Panc1 (cell line): ENCODE data around the gene TINAGL1. TPM values are rescaled to one million over a fixed set of nuclear protein-coding genes. Genes with fewer than 3 reads are reported as not detected.

Experiments used
- ATAC-seq: fragments of 200-7000 bp; cut with Tn5 transposase; 2 replicates; pipeline ENCODE4 v1.9.1; 2020; ENCODE audit warnings: mild to moderate bottlenecking, moderate library complexity
- BruUV-seq: library from RNA; stranded (reverse); fragments of 400-500 nt; replicated peaks from 2 replicates; lab custom pipeline; 2021; lab: Mats Ljungman, UMichigan
- CTCF ChIA-PET: fragments of 300-600 bp; sonication (Branson Sonifier 250); formaldehyde crosslinking; loops from one replicate; lab custom pipeline; 2022; ENCODE audit warnings: antibody characterized with exemption; lab: Charles Lee
- POLR2A ChIA-PET: fragments of 300-600 bp; sonication (Branson Sonifier 250); formaldehyde crosslinking; loops from one replicate; lab custom pipeline; 2022; ENCODE audit warnings: antibody characterized with exemption; lab: Charles Lee
- DNase-seq: peaks from one replicate; pipeline ENCODE4 v3.0.0-alpha.2; 2010; ENCODE audit warnings: low read depth, low spot score
- H3K27ac ChIP-seq: 2 replicates; pipeline ENCODE4 v1.5.1; 2011; ENCODE audit warnings: mild to moderate bottlenecking, low read length, inconsistent platforms
- H3K27me3 ChIP-seq: fragments of 200-500 bp; sonication (Bioruptor generic); 2 replicates; pipeline ENCODE4 v1.6.0; 2014; ENCODE audit warnings: low read length, inconsistent platforms; ENCODE audit not compliant: control insufficient read depth, insufficient read depth
- H3K36me3 ChIP-seq: fragments of 200-500 bp; sonication (Bioruptor generic); 2 replicates; pipeline ENCODE4 v1.5.1; 2014; ENCODE audit warnings: inconsistent platforms, mild to moderate bottlenecking, low read length, moderate library complexity; ENCODE audit not compliant: control insufficient read depth, insufficient read depth
- H3K4me1 ChIP-seq: 2 replicates; pipeline ENCODE4 v1.5.1; 2011; ENCODE audit warnings: inconsistent platforms, mild to moderate bottlenecking, low read length, moderate library complexity; ENCODE audit not compliant: control insufficient read depth, insufficient read depth
- H3K4me3 ChIP-seq, 2 experiments: 2 replicates each; pipeline ENCODE4 v1.5.1; 2011 to 2012; ENCODE audit warnings: low read depth in 2 of 2, low read length in 2 of 2, mild to moderate bottlenecking in 2 of 2, inconsistent platforms in 1 of 2, moderate library complexity in 1 of 2
- H3K9me3 ChIP-seq: fragments of 200-500 bp; sonication (Bioruptor generic); 2 replicates; pipeline ENCODE4 v1.5.1; 2014; ENCODE audit warnings: low read depth, mild to moderate bottlenecking, inconsistent platforms, low read length, moderate library complexity; ENCODE audit not compliant: control insufficient read depth, insufficient read depth
- CTCF ChIP-seq: fragments of 450-650 bp; IDR thresholded peaks from 2 replicates; pipeline ENCODE4 v1.5.1; 2017; ENCODE audit warnings: mild to moderate bottlenecking
- POLR2AphosphoS5 ChIP-seq: IDR thresholded peaks from 2 replicates; pipeline ENCODE4 v1.6.1; 2012; ENCODE audit warnings: mild to moderate bottlenecking, low read depth, low read length, moderate library complexity
- REST ChIP-seq, 2 experiments: IDR thresholded peaks; 2 replicates each; pipeline ENCODE4 v1.6.1; 2011 to 2012; ENCODE audit warnings: low read depth in 2 of 2, control low read depth in 1 of 2, low read length in 1 of 2, mild to moderate bottlenecking in 1 of 2, moderate library complexity in 1 of 2; ENCODE audit not compliant: insufficient read depth in 1 of 2
- SIN3A ChIP-seq: IDR thresholded peaks from 2 replicates; pipeline ENCODE4 v1.6.1; 2012; ENCODE audit warnings: low read depth, mild to moderate bottlenecking, low read length, moderate library complexity, borderline replicate concordance; ENCODE audit not compliant: insufficient read depth
- TCF7L2 ChIP-seq: IDR thresholded peaks from 2 replicates; pipeline ENCODE4 v1.6.1; 2011; ENCODE audit warnings: mild to moderate bottlenecking, low read depth, low read length, inconsistent platforms
- in situ Hi-C: cut with HindIII; loops from 2 replicates; pipeline ENCODE4 v1.10.0; 2016; ENCODE audit warnings: low sequenced_read_pairs, low pct_unique_long_range_greater_than_20kb
- intact Hi-C: fragments of 100-400 bp; cut with micrococcal nuclease; formaldehyde crosslinking; loops from one replicate; pipeline ENCODE4 v1.10.0; 2022; ENCODE audit not compliant: unreplicated experiment
- total RNA-seq: library from RNA; stranded (reverse); gene quantifications from one replicate; pipeline ENCODE4 v1.2.1, GENCODE V29; 2021; ENCODE audit not compliant: unreplicated experiment

The TINAGL1 gene
- total RNA-seq, 1 experiment from 2014 or later: 6.1 TPM

- Histone ChIP-seq H3K27ac (0 out of 2 replicates have a peak overlapping the region, but pooled peaks have one; percentile 3), H3K9me3 (no peaks in the 10 kb centered on the region), H3K4me1 (peaks cover 3% of the 10 kb centered on the region; the same call in 1 of the 2 replicates), H3K36me3 (no peaks in the 10 kb centered on the region), H3K27me3 (no peaks in the 10 kb centered on the region), H3K4me3 (peak overlapping the region; percentile 35 to 53; a peak in 3 of 4 replicates)
- POLR2A ChIA-PET: interaction anchor here (0.6 kb wide), 1 partner anchor 95 kb away, joined by 5 read pairs; the partner anchor contains the start of gene PEF1
- in situ Hi-C loops (no loop called here), intact Hi-C loops (loop anchor here (2.0 kb wide), 1 partner anchor 153 kb away; no protein-coding TSS in a partner anchor)
- CTCF ChIA-PET: interaction anchor here (0.6 to 1.8 kb wide), 8 partner anchors 39 to 364 kb away, joined by 3 to 17 read pairs (median 6); no protein-coding TSS in a partner anchor
- BruUV-seq: no TSS peak
- no peak for DNase-seq
- no peak for TF ChIP-seq REST (IDR thresholded peaks at IDR 0.05; ENCODE audit: insufficient read depth in 1 of 2, low read depth in 2 of 2, low read length in 1 of 2)
- no peak for TF ChIP-seq TCF7L2
- no peak for TF ChIP-seq POLR2AphosphoS5
- no peak for TF ChIP-seq CTCF
- no peak for TF ChIP-seq SIN3A
- peak; percentile 15; the same call in 1 of the 2 replicates for ATAC-seq
Observed at GRCh38 chr1:31549809-31550620, 26.3 kb upstream of the TINAGL1 start.

DNA sequence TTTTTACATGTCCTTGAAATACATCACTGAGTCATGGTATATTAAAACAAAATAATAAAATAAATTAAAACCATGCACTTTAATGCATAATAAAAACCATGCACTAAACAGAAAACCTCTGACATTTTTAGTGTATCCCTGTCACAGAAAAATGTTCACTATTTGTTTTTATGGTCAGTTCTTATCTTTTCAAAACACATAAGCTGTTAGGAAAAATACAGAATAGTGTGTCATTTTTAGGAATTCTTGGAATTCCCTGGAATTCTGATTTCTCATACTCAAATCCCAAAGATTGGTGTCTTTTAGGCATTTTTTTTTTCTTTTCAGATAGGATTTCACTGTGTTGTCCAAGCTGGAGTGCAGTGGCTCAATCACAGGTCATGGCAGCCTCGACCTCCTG is 25.1 kb upstream of the TINAGL1 start:
- intact Hi-C loops (no loop called here), in situ Hi-C loops (no loop called here)
- ATAC-seq (no peak), DNase-seq (no peak)
- H3K27ac ChIP-seq: no peak overlapping the region
- no peak for TF ChIP-seq REST (IDR thresholded peaks at IDR 0.05; ENCODE audit: insufficient read depth in 1 of 2, low read depth in 2 of 2, low read length in 1 of 2)
- H3K9me3 ChIP-seq: no peaks in the 10 kb centered on the region
- H3K4me3 ChIP-seq: no peak overlapping the region
- no peaks in the 10 kb centered on the region for H3K36me3 ChIP-seq
- CTCF ChIA-PET: interaction anchor here (0.6 kb wide), 1 partner anchor 640 kb away, joined by 3 read pairs; no protein-coding TSS in a partner anchor
- H3K27me3 ChIP-seq: no peaks in the 10 kb centered on the region
- POLR2A ChIA-PET: no interaction called here
- BruUV-seq: no TSS peak
- H3K4me1 ChIP-seq: peaks cover 3% of the 10 kb centered on the region; the same call in 1 of the 2 replicates
